Measurements from ENCODE around the gene GPR173. TPM values are rescaled to one million over a fixed set of nuclear protein-coding genes. Genes with fewer than 3 reads are reported as not detected.

GPR173 gene
- total and polyA plus RNA-seq, 9 of the 15 experiments (the other 6 are each of a cell fraction or from before 2014, with no cell fraction given) = 0.01 TPM; not detected in 8

- TF ChIP-seq DEAF1 (CRISPR knock-in tag; IDR thresholded peaks at IDR 0.05) = no peak
Observed at GRCh38 chrX:53084043-53084570, 35.5 kb downstream of the GPR173 start (continued).

GRCh38 chrX:53084863-53085262 is 36.3 kb downstream of the GPR173 start:
- POLR2A ChIA-PET = no interaction called here
- intact Hi-C loops (cut with micrococcal nuclease) = no loop called here
- no TSS peak for BruUV-seq (replicated peaks)
- H3K9me3 ChIP-seq (replicated peaks; ENCODE audit: control insufficient read depth, insufficient read depth, low read depth, low read length) = no peaks in the 10 kb centered on the region; the same call in 1 of the 2 replicates
- in situ Hi-C loops (cut with MboI) = no loop called here
- no peak overlapping the region for H3K4me2 ChIP-seq (ENCODE audit: insufficient read depth, low read length)
- peaks cover 18% of the 10 kb centered on the region; the same call in 2 of the 3 replicates for H3K36me3 ChIP-seq (ENCODE audit: control insufficient read depth, insufficient read depth, low read length)
- H4K20me1 ChIP-seq (replicated peaks; ENCODE audit: control insufficient read depth, insufficient read depth, low read length) = 0 out of 2 replicates have a peak, but pooled peaks cover 3% of the 10 kb centered on the region
- peaks cover 0 to 13% of the 10 kb centered on the region in 2 experiments; a peak in 3 of 5 replicates for H3K4me1 ChIP-seq (replicated peaks in 1 of 2; ENCODE audit: control insufficient read depth in 2 of 2, insufficient read depth in 2 of 2, low read length in 2 of 2)
- no peaks in the 10 kb centered on the region; a peak in 2 of 5 replicates for H3K27me3 ChIP-seq (ENCODE audit: control insufficient read depth in 2 of 2, insufficient read depth in 2 of 2, low read length in 2 of 2)
- H3K4me3 ChIP-seq = no peak overlapping the region
- CTCF ChIA-PET (ENCODE audit: low intra/inter-chr PET ratio) = no interaction called here
- no peaks in the 10 kb centered on the region for H3K9me1 ChIP-seq (ENCODE audit: control insufficient read depth, insufficient read depth, low read length)
- 28% methylated on average over 8 of the region's 9 CpGs for WGBS (ENCODE audit: insufficient coverage, low coverage, missing lambda C conversion rate)
- H3K27ac ChIP-seq (ENCODE audit: extremely low read depth, low read depth, low read length) = no peak overlapping the region
- peaks cover 10% of the 10 kb centered on the region for H3K79me2 ChIP-seq (ENCODE audit: control insufficient read depth, insufficient read depth, low read length)
- DNase-seq (ENCODE audit: extremely low read depth in 1 of 4, low spot score in 3 of 4) (no peak), ATAC-seq (no peak), FAIRE-seq (no peak)
- H3K9ac ChIP-seq (ENCODE audit: insufficient read depth in 1 of 2, low read depth in 2 of 2, low read length in 2 of 2) = no peak overlapping the region
- H2AFZ ChIP-seq (ENCODE audit: low read depth, low read length) = no peak overlapping the region
- TF ChIP-seq DEAF1 (CRISPR knock-in tag; IDR thresholded peaks at IDR 0.05) (no peak), MCM7 (IDR thresholded peaks at IDR 0.05) (no peak), ZSCAN32 (CRISPR knock-in tag; IDR thresholded peaks at IDR 0.05) (no peak), MECOM (CRISPR knock-in tag; IDR thresholded peaks at IDR 0.05) (no peak), ARID3A (IDR thresholded peaks at IDR 0.05; ENCODE audit: borderline replicate concordance, low read depth, low read length) (no peak), SMARCA5 (IDR thresholded peaks at IDR 0.05) (no peak), ZNF707 (CRISPR knock-in tag; conservative IDR thresholded peaks at IDR 0.05) (no peak), MYC (IDR thresholded peaks at IDR 0.05; ENCODE audit: low read depth, low read length) (no peak), MYC (CRISPR knock-in tag; IDR thresholded peaks at IDR 0.05; ENCODE audit: borderline replicate concordance, low read depth) (no peak), ILF3 (IDR thresholded peaks at IDR 0.05; ENCODE audit: borderline replicate concordance) (no peak), HEY1 (CRISPR knock-in tag; IDR thresholded peaks at IDR 0.05; ENCODE audit: borderline replicate concordance) (no peak), PHF20 (IDR thresholded peaks at IDR 0.05; ENCODE audit: partially characterized antibody) (no peak), FOXP1 (CRISPR knock-in tag; IDR thresholded peaks at IDR 0.05) (no peak), YBX1 (IDR thresholded peaks at IDR 0.05) (no peak), ZNF436 (CRISPR knock-in tag; IDR thresholded peaks at IDR 0.05) (no peak), KDM4B (IDR thresholded peaks at IDR 0.05; ENCODE audit: borderline replicate concordance in 2 of 2, low read depth in 1 of 2) (no peak), ZFX (CRISPR knock-in tag; IDR thresholded peaks at IDR 0.05) (no peak), ZNF764 (CRISPR knock-in tag; IDR thresholded peaks at IDR 0.05; ENCODE audit: low read depth) (no peak), POLR2A (conservative IDR thresholded peaks at IDR 0.05) (no peak)

Data from K562 (cell line).